Measurements from ENCODE around the gene PDE7B. TPM values are rescaled to one million over a fixed set of nuclear protein-coding genes. Genes with fewer than 3 reads are reported as not detected.

The PDE7B gene
- total and polyA plus RNA-seq, 2 of the 8 experiments (the other 6 are each of a cell fraction or from before 2014, with no cell fraction given), result not detected

GRCh38 chr6:135909737-135910387 lies 58.4 kb downstream of the PDE7B start:
- peak; percentile 98 for FAIRE-seq
- Histone ChIP-seq H2BK12ac (ENCODE audit: low read depth, low read length) (no peak overlapping the region; the same call in 1 of the 2 replicates), H3K79me2 (ENCODE audit: control insufficient read depth in 1 of 2, insufficient read depth in 2 of 2, low read length in 2 of 2) (no peaks in the 10 kb centered on the region), H3K27ac (ENCODE audit: low read depth, low read length) (no peak overlapping the region), H3K27me3 (replicated peaks in 1 of 4; ENCODE audit: control insufficient read depth in 3 of 4, extremely low read depth in 1 of 4, insufficient read depth in 3 of 4, low read length in 3 of 4) (no peaks in the 10 kb centered on the region), H3K23me2 (ENCODE audit: low read depth, low read length) (no peaks in the 10 kb centered on the region; the same call in 1 of the 2 replicates), H3K56ac (replicated peaks; ENCODE audit: insufficient read length, low read depth, low read length) (no peak overlapping the region), H3K4me3 (ENCODE audit: extremely low read depth in 1 of 4, insufficient read depth in 2 of 4, low read depth in 3 of 4, low read length in 4 of 4) (no peak overlapping the region), H3K9me3 (ENCODE audit: insufficient read depth in 2 of 2, low read depth in 1 of 2, low read length in 1 of 2) (no peaks in the 10 kb centered on the region), H4K91ac (replicated peaks; ENCODE audit: insufficient read length, low read length) (no peak overlapping the region), H2BK5ac (ENCODE audit: low read depth, low read length) (no peak overlapping the region), H3K79me1 (ENCODE audit: low read depth, low read length) (no peaks in the 10 kb centered on the region), H2BK15ac (ENCODE audit: low read length) (no peak overlapping the region), H2AK5ac (ENCODE audit: low read depth, low read length) (no peak overlapping the region), H3K4me1 (replicated peaks in 1 of 4; ENCODE audit: control insufficient read depth in 3 of 4, insufficient read depth in 4 of 4, low read length in 3 of 4) (no peaks in the 10 kb centered on the region), H2BK120ac (replicated peaks; ENCODE audit: low read depth, low read length) (no peak overlapping the region), H3K36me3 (ENCODE audit: control insufficient read depth in 2 of 4, insufficient read depth in 4 of 4, low read length in 3 of 4) (no peaks in the 10 kb centered on the region), H3K4me2 (ENCODE audit: insufficient read depth in 1 of 2, low read depth in 2 of 2, low read length in 2 of 2) (no peak overlapping the region), H4K8ac (ENCODE audit: extremely low read depth, insufficient read depth, low read length) (no peak overlapping the region), H2BK20ac (ENCODE audit: low read length) (no peak overlapping the region), H3K4ac (replicated peaks; ENCODE audit: insufficient read length, low read depth, low read length) (no peak overlapping the region), H3K18ac (ENCODE audit: extremely low read depth, low read length) (no peak overlapping the region), H3K23ac (ENCODE audit: insufficient read length) (no peak overlapping the region), H4K5ac (ENCODE audit: insufficient read length, low read depth, low read length) (no peak overlapping the region), H3K9ac (replicated peaks in 1 of 4; ENCODE audit: extremely low read depth in 1 of 4, low read depth in 3 of 4, low read length in 3 of 4) (no peak overlapping the region), H2AFZ (ENCODE audit: low read length) (no peak overlapping the region), H3K14ac (ENCODE audit: insufficient read length) (no peak overlapping the region), H4K20me1 (replicated peaks in 1 of 2; ENCODE audit: control insufficient read depth in 1 of 2, insufficient read depth in 2 of 2, low read length in 2 of 2) (no peaks in the 10 kb centered on the region)
- DNase-seq (ENCODE audit: low read depth in 1 of 2, low spot score in 2 of 2), result peak; percentile 44 to 60
- WGBS, 2 experiments (ENCODE audit: extremely low coverage in 1 of 2, insufficient coverage in 1 of 2, insufficient read length in 1 of 2, insufficient replicate concordance in 2 of 2, low coverage in 1 of 2, low lambda C conversion rate in 2 of 2, missing lambda C conversion rate in 1 of 2), result 52% methylated on average over 9 of the region's 9 CpGs; no CpG with 5 or more reads in 1 of the 2 experiments
- CTCF ChIA-PET (ENCODE audit: partially characterized antibody), result interaction anchor here (0.5 to 2.3 kb wide), 38 partner anchors 9 to 457 kb away, joined by 3 to 16 read pairs (median 4); partner anchors contain the start of gene PDE7B
- POLR2A ChIA-PET (ENCODE audit: partially characterized antibody), result no interaction called here
- peak in 2 of 3 experiments; percentile 83 to 87; a peak in 3 of 4 replicates for TF ChIP-seq CTCF (IDR thresholded peaks at IDR 0.05; ENCODE audit: control extremely low read depth in 1 of 3, insufficient read depth in 1 of 3, low read depth in 1 of 3, low read length in 3 of 3)
- TF ChIP-seq RAD21 (IDR thresholded peaks at IDR 0.05 in 1 of 2, conservative IDR thresholded peaks at IDR 0.05 in 1 of 2; ENCODE audit: low read depth in 2 of 2, low read length in 2 of 2), result peak; percentile 77 to 87
- no peak for TF ChIP-seq SIRT6 (IDR thresholded peaks at IDR 0.05; ENCODE audit: low read length)
- no peak for TF ChIP-seq HDAC6 (IDR thresholded peaks at IDR 0.05; ENCODE audit: low read depth, low read length)
- TF ChIP-seq NANOG (IDR thresholded peaks at IDR 0.05; ENCODE audit: insufficient read depth, low read depth, low read length, poor library complexity, severe bottlenecking), result no peak
- TF ChIP-seq ATF3 (IDR thresholded peaks at IDR 0.05; ENCODE audit: insufficient read depth, low read depth, low read length), result no peak
- TF ChIP-seq MAFK (IDR thresholded peaks at IDR 0.05; ENCODE audit: low read depth, low read length), result peak; percentile 22; the same call in 1 of the 2 replicates

All from H1 (cell line).